ENCODE results near the gene IBA57. TPM values are rescaled to one million over a fixed set of nuclear protein-coding genes. Genes with fewer than 3 reads are reported as not detected.
"Not testable (repeated sequence)": the region's sequence is repeated elsewhere in the genome, so short reads cannot be mapped to it uniquely, and the experiment has no call there.

Gene IBA57
- total RNA-seq, 1 donor from 2014 or later, result 11.4 TPM

DNA sequence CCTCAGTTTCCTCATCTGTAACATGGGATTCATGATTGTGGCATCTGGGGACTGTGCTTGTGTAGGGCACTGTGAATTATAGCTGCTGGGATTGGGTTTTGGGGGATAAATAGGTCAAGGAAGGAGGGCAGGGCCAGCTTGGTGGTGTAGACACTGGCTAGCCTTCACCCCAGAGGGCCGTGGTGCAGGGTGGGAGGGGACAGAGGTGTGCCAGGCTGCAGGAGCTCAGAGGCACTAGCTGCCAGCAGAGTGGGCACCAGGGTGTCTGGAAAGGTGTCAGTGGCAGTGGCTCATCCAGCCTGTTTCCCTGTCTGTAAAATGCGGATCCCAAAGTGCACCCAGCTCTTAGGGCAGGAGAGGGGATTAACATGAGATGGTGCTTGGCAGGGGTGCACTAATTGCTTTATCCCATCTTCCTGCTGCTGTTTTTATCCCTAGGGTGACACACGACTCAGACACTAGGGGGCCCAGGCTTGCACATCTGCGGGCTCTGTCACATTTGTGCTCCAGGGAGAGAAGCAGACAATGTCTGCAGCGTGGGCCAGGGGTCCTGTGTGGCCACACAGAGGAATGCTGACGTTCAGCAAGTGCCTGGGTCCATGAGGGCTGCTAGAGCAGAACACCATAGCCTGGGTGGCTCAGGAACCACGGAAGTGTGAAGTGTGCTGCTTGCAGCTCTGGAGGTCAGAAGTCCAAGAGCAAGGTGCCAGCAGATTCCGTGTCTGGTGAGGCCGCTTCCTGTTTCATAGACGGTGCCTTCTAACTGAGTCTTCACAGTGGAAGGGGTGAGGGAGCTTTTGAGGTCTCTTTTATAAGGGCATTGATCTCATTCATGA, 61.6 kb downstream of the IBA57 start:
- H3K9me3 Mint-ChIP-seq, result peaks cover 3% of the 10 kb centered on the region
- H3K36me3 Mint-ChIP-seq (ENCODE audit: low read depth), result peaks cover 58% of the 10 kb centered on the region
- H3K27ac Mint-ChIP-seq, result no peak overlapping the region
- DNase-seq, result no peak
- H3K27me3 Mint-ChIP-seq, result no peaks in the 10 kb centered on the region
- H3K4me1 Mint-ChIP-seq, result no peaks in the 10 kb centered on the region
- H3K4me3 Mint-ChIP-seq, result no peak overlapping the region
- intact Hi-C loops (cut with micrococcal nuclease), result no loop called here

- H3K27me3 Mint-ChIP-seq; H3K27ac Mint-ChIP-seq; H3K4me1 Mint-ChIP-seq; DNase-seq; H3K4me3 Mint-ChIP-seq; H3K9me3 Mint-ChIP-seq; intact Hi-C loops (cut with micrococcal nuclease): not testable (repeated sequence)
- peaks cover 58% of the 10 kb centered on the region for H3K36me3 Mint-ChIP-seq (ENCODE audit: low read depth)
These were observed 62.5 kb downstream of the IBA57 start for GRCh38 chr1:228228147-228228546.

DNA sequence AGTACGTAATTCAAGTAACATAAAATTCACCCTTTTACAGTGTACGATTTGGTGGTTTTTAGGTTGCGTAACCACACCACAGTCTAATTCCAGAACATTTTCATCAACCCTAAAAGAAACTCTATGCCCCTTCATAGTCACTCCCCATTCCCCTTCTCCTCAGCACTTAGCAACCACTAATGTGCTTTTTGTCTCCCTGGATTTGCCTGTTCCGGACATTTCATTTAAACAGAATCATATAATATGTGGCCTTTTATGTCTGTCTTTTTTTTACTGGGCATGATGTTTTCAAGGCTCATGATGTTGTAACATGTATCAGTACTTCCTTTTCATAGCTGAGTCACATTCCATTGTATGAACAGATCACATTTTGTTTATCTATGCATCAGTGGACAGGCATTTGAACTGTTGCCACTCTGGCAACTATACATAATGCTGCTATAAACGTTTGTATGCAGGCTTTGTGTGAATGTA, 63.0 kb downstream of the IBA57 start:
- Mint-ChIP-seq H3K36me3 (ENCODE audit: low read depth) (peaks cover 61% of the 10 kb centered on the region), H3K27ac (no peak overlapping the region), H3K27me3 (no peaks in the 10 kb centered on the region), H3K9me3 (peaks cover 13% of the 10 kb centered on the region), H3K4me1 (no peaks in the 10 kb centered on the region), H3K4me3 (no peak overlapping the region)
- intact Hi-C loops (cut with micrococcal nuclease), result no loop called here
- DNase-seq, result no peak

GRCh38 chr1:228231189-228231588, 65.6 kb downstream of the IBA57 start:
- intact Hi-C loops (cut with micrococcal nuclease), result no loop called here
- DNase-seq, result no peak
- Mint-ChIP-seq H3K27ac (no peak overlapping the region), H3K4me3 (no peak overlapping the region), H3K27me3 (no peaks in the 10 kb centered on the region), H3K4me1 (no peaks in the 10 kb centered on the region), H3K36me3 (ENCODE audit: low read depth) (peaks cover 52% of the 10 kb centered on the region), H3K9me3 (peaks cover 19% of the 10 kb centered on the region)

Other genes starting within 250 kb of the IBA57 start
- gene WNT9A, start 217.9 kb upstream of the IBA57 start, total RNA-seq, result not detected in 2 replicates
- not detected in 2 replicates for gene WNT3A, start 158.8 kb upstream of the IBA57 start, total RNA-seq
- 388 and 395 TPM in 2 replicates for gene ARF1, start 83.1 kb upstream of the IBA57 start, total RNA-seq
- 27.5 and 33.0 TPM in 2 replicates for gene C1orf35, start 62.5 kb upstream of the IBA57 start, total RNA-seq
- gene MRPL55, start 56.5 kb upstream of the IBA57 start, total RNA-seq, result 55.2 and 62.2 TPM in 2 replicates
- 211 and 222 TPM in 2 replicates for gene GUK1, start 25.5 kb upstream of the IBA57 start, total RNA-seq
- 0.69 and 0.96 TPM in 2 replicates for gene GJC2, start 15.9 kb upstream of the IBA57 start, total RNA-seq
- 21.4 and 22.3 TPM in 2 replicates for gene OBSCN, start 42.2 kb downstream of the IBA57 start, total RNA-seq
- gene TRIM11, start 241.0 kb downstream of the IBA57 start, total RNA-seq, result 55.7 and 59.3 TPM in 2 replicates